CD14-positive monocyte (primary cell): Measurements from ENCODE around the gene CFAP47. TPM values are rescaled to one million over a fixed set of nuclear protein-coding genes. Genes with fewer than 3 reads are reported as not detected.

Experiments used
- DNase-seq, 3 donors: peaks; one replicate each; pipeline ENCODE4 v3.0.0-alpha.2; 2011 to 2022
- H2AFZ ChIP-seq: 2 replicates; pipeline ENCODE4 v1.6.0; 2012; ENCODE audit warnings: mild to moderate bottlenecking, low read depth, low read length, inconsistent platforms; ENCODE audit not compliant: insufficient read depth, poor library complexity, severe bottlenecking
- H3K27ac ChIP-seq, 2 donors: 1 replicate in 1 of 2; 2 replicates in 1 of 2; pipeline ENCODE4 v1.5.1; 2012 to 2013; ENCODE audit warnings: low read length in 2 of 2, control low read depth in 1 of 2, inconsistent platforms in 1 of 2, low read depth in 1 of 2, mild to moderate bottlenecking in 1 of 2
- H3K27me3 ChIP-seq, 2 donors: one replicate each; pipeline versions ENCODE4 v1.6.0 to v1.6.1; 2011 to 2013; ENCODE audit warnings: low read length in 2 of 2; ENCODE audit not compliant: control insufficient read depth in 2 of 2, insufficient read depth in 2 of 2
- H3K36me3 ChIP-seq, 2 donors: replicated peaks in 1 of 2; 1 replicate in 1 of 2; 2 replicates in 1 of 2; pipeline versions ENCODE4 v1.5.1 to v1.6.1; 2012 to 2013; ENCODE audit warnings: low read length in 2 of 2, control low read depth in 1 of 2, inconsistent platforms in 1 of 2, mild to moderate bottlenecking in 1 of 2; ENCODE audit not compliant: insufficient read depth in 2 of 2, control insufficient read depth in 1 of 2
- H3K4me1 ChIP-seq, 2 donors: 1 replicate in 1 of 2; 2 replicates in 1 of 2; pipeline versions ENCODE4 v1.5.1 to v1.6.1; 2012 to 2013; ENCODE audit warnings: low read length in 2 of 2, control low read depth in 1 of 2, inconsistent platforms in 1 of 2, mild to moderate bottlenecking in 1 of 2, moderate library complexity in 1 of 2; ENCODE audit not compliant: insufficient read depth in 2 of 2, control insufficient read depth in 1 of 2
- H3K4me2 ChIP-seq: replicated peaks from 2 replicates; pipeline ENCODE3; 2012; ENCODE audit warnings: low read length, moderate library complexity, mild to moderate bottlenecking; ENCODE audit not compliant: poor library complexity, severe bottlenecking; ENCODE audit errors: extremely low read depth
- H3K4me3 ChIP-seq, 3 experiments: fragments of 200-600 bp in 1 of 3; sonication (generic) in 1 of 3; replicated peaks in 1 of 3; 1 replicate in 2 of 3; 2 replicates in 1 of 3; pipeline ENCODE4 v1.5.1; 2011 to 2013; ENCODE audit warnings: low read length in 3 of 3, mild to moderate bottlenecking in 3 of 3, control low read depth in 2 of 3, low read depth in 2 of 3, inconsistent platforms in 1 of 3, moderate library complexity in 1 of 3
- H3K79me2 ChIP-seq: 2 replicates; pipeline ENCODE4 v1.6.0; 2012; ENCODE audit warnings: mild to moderate bottlenecking, control low read depth, inconsistent platforms, low read length, moderate library complexity; ENCODE audit not compliant: insufficient read depth
- H3K9ac ChIP-seq: 2 replicates; pipeline ENCODE4 v1.6.0; 2017; ENCODE audit warnings: low read length, mild to moderate bottlenecking; ENCODE audit not compliant: insufficient read depth, poor library complexity, severe bottlenecking
- H3K9me3 ChIP-seq, 2 donors: replicated peaks in 1 of 2; 1 replicate in 1 of 2; 2 replicates in 1 of 2; pipeline versions ENCODE4 v1.5.1 to v1.6.1; 2012 to 2013; ENCODE audit warnings: low read length in 2 of 2, control low read depth in 1 of 2; ENCODE audit not compliant: control insufficient read depth in 1 of 2, insufficient read depth in 1 of 2
- H4K20me1 ChIP-seq: 2 replicates; pipeline ENCODE4 v1.6.0; 2012; ENCODE audit warnings: mild to moderate bottlenecking, low read length, control low read depth, moderate library complexity; ENCODE audit not compliant: insufficient read depth
- H3K27ac Mint-ChIP-seq, 7 donors: one replicate each; pipeline ENCODE4 v1.8.0; 2020; ENCODE audit warnings: mild to moderate bottlenecking in 7 of 7, mixed read lengths in 7 of 7, moderate library complexity in 6 of 7, inconsistent platforms in 2 of 7
- H3K27me3 Mint-ChIP-seq, 3 donors: one replicate each; pipeline ENCODE4 v1.8.0; 2021 to 2022; ENCODE audit warnings: low read depth in 3 of 3, mild to moderate bottlenecking in 3 of 3, mixed read lengths in 3 of 3, moderate library complexity in 3 of 3, inconsistent platforms in 1 of 3
- H3K36me3 Mint-ChIP-seq, 2 donors: one replicate each; pipeline ENCODE4 v1.8.0; 2020; ENCODE audit warnings: mixed read lengths in 2 of 2, inconsistent platforms in 1 of 2, mild to moderate bottlenecking in 1 of 2
- H3K4me1 Mint-ChIP-seq: one replicate; pipeline ENCODE4 v1.8.0; 2020; ENCODE audit warnings: mild to moderate bottlenecking, mixed read lengths
- H3K4me3 Mint-ChIP-seq, 2 donors: one replicate each; pipeline ENCODE4 v1.8.0; 2020; ENCODE audit warnings: mild to moderate bottlenecking in 2 of 2, mixed read lengths in 2 of 2, moderate library complexity in 1 of 2
- H3K9me3 Mint-ChIP-seq, 7 donors: one replicate each; pipeline ENCODE4 v1.8.0; 2020 to 2022; ENCODE audit warnings: mixed read lengths in 7 of 7, mild to moderate bottlenecking in 6 of 7, moderate library complexity in 6 of 7, inconsistent platforms in 2 of 7
- CTCF ChIP-seq: fragments of 200-600 bp; IDR thresholded peaks from one replicate; pipeline ENCODE4 v1.8.0; 2022; ENCODE audit warnings: antibody characterized with exemption, mild to moderate bottlenecking
- WGBS: methylation state at CpG from one replicate; pipeline ENCODE4 v1.1.5; 2013; ENCODE audit warnings: missing lambda C conversion rate; ENCODE audit not compliant: insufficient coverage; 5-methylcytosine and 5-hydroxymethylcytosine counted together
- intact Hi-C, 2 donors: fragments of 100-400 bp; cut with micrococcal nuclease; formaldehyde crosslinking; loops; one replicate each; pipeline versions ENCODE4 v1.15.0 to v1.15.1; 2023
- polyA plus RNA-seq, 3 donors: library from polyadenylated mRNA; depleted of rRNA in 1 of 3; unstranded in 2 of 3; stranded (reverse) in 1 of 3; fragments of 300-500 nt in 2 of 3; fragments of >200 nt in 1 of 3; fragmentation: Illumina TruSeq in 2 of 3; gene quantifications; 1 replicate in 2 of 3; 2 replicates in 1 of 3; pipeline ENCODE4 v1.2.3, GENCODE V29; 2012 to 2021
- small RNA-seq: library from RNA; depleted of rRNA; stranded (forward); fragments of <200 nt; gene quantifications from one replicate; pipeline ENCODE3, GENCODE V24; 2012; ENCODE audit warnings: low read depth; ENCODE audit not compliant: insufficient read length

CFAP47 gene
- polyA plus RNA-seq, 3 donors: not detected

- Histone ChIP-seq H3K79me2 (no peaks in the 10 kb centered on the region), H3K36me3 (no peaks in the 10 kb centered on the region), H3K4me1 (no peaks in the 10 kb centered on the region), H3K27me3 (no peaks in the 10 kb centered on the region), H3K9ac (no peak overlapping the region), H3K4me3 (no peak overlapping the region), H3K4me2 (no peak overlapping the region), H3K9me3 (peaks cover 0 to 8% of the 10 kb centered on the region in 2 donors), H2AFZ (no peak overlapping the region), H4K20me1 (no peaks in the 10 kb centered on the region), H3K27ac (no peak overlapping the region)
- Mint-ChIP-seq H3K36me3 (no peaks in the 10 kb centered on the region), H3K27ac (no peak overlapping the region), H3K4me1 (no peaks in the 10 kb centered on the region), H3K27me3 (no peaks in the 10 kb centered on the region), H3K9me3 (peaks cover 0 to 6% (median 3%) of the 10 kb centered on the region in 7 donors), H3K4me3 (no peak overlapping the region)
- no peak for TF ChIP-seq CTCF
- intact Hi-C loops: no loop called here
- no CpG with 5 or more reads among the region's 3 CpGs for WGBS
- DNase-seq: no peak
Measured at GRCh38 chrX:36431819-36432218, 512.3 kb downstream of the CFAP47 start.

- H3K4me3 Mint-ChIP-seq: no peak overlapping the region
- no peak overlapping the region for H3K4me3 ChIP-seq
- H3K79me2 ChIP-seq: no peaks in the 10 kb centered on the region
- H3K27me3 Mint-ChIP-seq: no peaks in the 10 kb centered on the region
- H3K4me2 ChIP-seq: no peak overlapping the region
- H3K4me1 Mint-ChIP-seq: no peaks in the 10 kb centered on the region
- H3K27me3 ChIP-seq: no peaks in the 10 kb centered on the region
- no peak overlapping the region for H3K27ac Mint-ChIP-seq
- H3K9me3 Mint-ChIP-seq: peaks cover 0 to 8% (median 3%) of the 10 kb centered on the region in 7 donors
- DNase-seq: no peak
- TF ChIP-seq CTCF: no peak
- WGBS: no CpG with 5 or more reads among the region's 1 CpG
- peaks cover 0 to 8% of the 10 kb centered on the region in 2 donors for H3K9me3 ChIP-seq
- H3K36me3 Mint-ChIP-seq: no peaks in the 10 kb centered on the region
- H2AFZ ChIP-seq: no peak overlapping the region
- intact Hi-C loops: no loop called here
- no peaks in the 10 kb centered on the region for H3K4me1 ChIP-seq
- no peak overlapping the region for H3K27ac ChIP-seq
- no peak overlapping the region for H3K9ac ChIP-seq
- H4K20me1 ChIP-seq: no peaks in the 10 kb centered on the region
- no peaks in the 10 kb centered on the region for H3K36me3 ChIP-seq
Measured at GRCh38 chrX:36434522-36434921, 515.0 kb downstream of the CFAP47 start.

Small RNAs within 50 kb of the gene (small RNA-seq; reads per million reads assigned to genes)
- not detected for gene RNU6-641P

Other genes with a start within 250 kb of the CFAP47 start
- gene MAGEB16, start 121.4 kb upstream of the CFAP47 start, polyA plus RNA-seq: not detected